ENCODE data around the gene TMEM250.

- no peak for TF ChIP-seq POLR2A (IDR thresholded peaks at IDR 0.05)
- no peak for TF ChIP-seq CTCF (IDR thresholded peaks at IDR 0.05)
Measured at GRCh38 chr9:136088939-136089696, 29.6 kb downstream of the TMEM250 start.

All from gastroesophageal sphincter (tissue), 3 donors.